GM10248 (cell line): ENCODE results near the gene RSPH1.

Experiments used
- CTCF ChIA-PET: fragments of 300-600 bp; sonication (Branson Sonifier 250); formaldehyde crosslinking; extraction: SDS; loops from one replicate; lab custom pipeline; 2021; ENCODE audit warnings: antibody characterized with exemption; lab: Yijun Ruan, JAX
- POLR2A ChIA-PET: fragments of 350-650 bp; sonication (Branson Sonifier 250); formaldehyde crosslinking; extraction: SDS; loops from one replicate; lab custom pipeline; 2020; ENCODE audit warnings: antibody characterized with exemption; lab: Yijun Ruan, JAX
- DNase-seq: peaks from one replicate; pipeline ENCODE4 v3.0.0; 2012; ENCODE audit errors: extremely low spot score
- TF ChIP-seq, protein P1 (sequence below): IDR thresholded peaks from 2 replicates; pipeline ENCODE4 v1.5.1; 2012; ENCODE audit warnings: mild to moderate bottlenecking, low read depth; ENCODE audit errors: extremely low read depth, missing control alignments, control extremely low read depth

Gene RSPH1

DNA sequence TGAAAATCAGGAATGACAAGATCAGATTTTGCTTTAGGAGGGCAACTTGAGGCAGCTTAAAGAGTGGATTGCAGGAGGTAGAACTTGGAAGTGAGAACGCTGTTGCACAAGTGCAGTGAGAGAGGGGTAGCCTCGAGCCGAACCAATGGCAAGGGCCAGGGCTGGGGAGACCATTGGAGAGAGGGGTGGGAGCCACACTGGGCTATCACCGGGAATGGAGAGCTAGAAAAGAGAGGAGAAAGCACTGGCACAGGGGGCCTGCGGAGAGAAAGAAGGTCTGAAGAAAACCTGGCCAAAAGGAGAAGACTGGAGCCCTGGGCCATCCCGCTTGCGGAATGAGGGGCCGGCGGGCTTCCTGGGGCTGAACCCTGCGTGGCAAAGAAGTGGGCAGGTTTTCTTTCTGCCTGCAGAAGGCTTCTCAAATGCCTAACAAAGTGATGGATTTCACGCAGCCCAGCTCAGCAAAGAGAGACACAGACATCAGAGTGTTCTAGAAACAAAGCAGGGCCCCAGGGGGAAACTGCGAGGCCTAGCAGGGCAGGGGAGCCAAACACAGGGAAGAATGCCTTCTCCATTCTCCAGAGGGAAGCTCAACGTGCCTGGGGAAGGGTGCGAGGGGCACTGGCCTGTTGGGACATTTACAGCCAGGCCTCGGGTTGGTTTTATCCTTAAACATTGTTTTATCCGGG lies 16.5 kb upstream of the RSPH1 start:
- TF ChIP-seq, protein P1, sequence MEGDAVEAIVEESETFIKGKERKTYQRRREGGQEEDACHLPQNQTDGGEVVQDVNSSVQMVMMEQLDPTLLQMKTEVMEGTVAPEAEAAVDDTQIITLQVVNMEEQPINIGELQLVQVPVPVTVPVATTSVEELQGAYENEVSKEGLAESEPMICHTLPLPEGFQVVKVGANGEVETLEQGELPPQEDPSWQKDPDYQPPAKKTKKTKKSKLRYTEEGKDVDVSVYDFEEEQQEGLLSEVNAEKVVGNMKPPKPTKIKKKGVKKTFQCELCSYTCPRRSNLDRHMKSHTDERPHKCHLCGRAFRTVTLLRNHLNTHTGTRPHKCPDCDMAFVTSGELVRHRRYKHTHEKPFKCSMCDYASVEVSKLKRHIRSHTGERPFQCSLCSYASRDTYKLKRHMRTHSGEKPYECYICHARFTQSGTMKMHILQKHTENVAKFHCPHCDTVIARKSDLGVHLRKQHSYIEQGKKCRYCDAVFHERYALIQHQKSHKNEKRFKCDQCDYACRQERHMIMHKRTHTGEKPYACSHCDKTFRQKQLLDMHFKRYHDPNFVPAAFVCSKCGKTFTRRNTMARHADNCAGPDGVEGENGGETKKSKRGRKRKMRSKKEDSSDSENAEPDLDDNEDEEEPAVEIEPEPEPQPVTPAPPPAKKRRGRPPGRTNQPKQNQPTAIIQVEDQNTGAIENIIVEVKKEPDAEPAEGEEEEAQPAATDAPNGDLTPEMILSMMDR = no peak
- CTCF ChIA-PET = interaction anchor here (0.7 to 2.0 kb wide), 10 partner anchors 9 to 203 kb away, joined by 3 to 6 read pairs (median 3); no protein-coding TSS in a partner anchor
- no peak for DNase-seq
- POLR2A ChIA-PET = no interaction called here

DNA sequence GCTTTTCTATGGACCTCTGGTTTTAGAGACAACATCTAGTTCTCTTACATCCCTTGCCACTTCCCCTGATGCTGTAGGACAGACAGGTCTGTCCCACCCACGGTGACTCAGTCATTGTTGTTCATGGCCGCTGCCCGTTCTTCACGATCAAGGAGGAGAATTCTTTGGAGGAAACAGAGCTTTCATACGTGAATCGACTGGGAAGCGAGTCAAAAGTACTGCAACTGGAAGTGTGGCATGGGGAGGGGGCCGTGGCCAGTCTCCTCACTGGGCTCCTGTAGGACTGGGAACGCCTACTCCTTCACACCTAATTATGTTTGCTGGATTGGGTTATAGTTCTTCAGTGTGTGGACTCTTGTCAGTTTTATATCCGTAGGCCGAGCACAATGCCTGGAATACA lies 13.2 kb upstream of the RSPH1 start:
- no peak for DNase-seq
- POLR2A ChIA-PET = no interaction called here
- CTCF ChIA-PET = no interaction called here
- TF ChIP-seq, protein P1 = no peak

DNA sequence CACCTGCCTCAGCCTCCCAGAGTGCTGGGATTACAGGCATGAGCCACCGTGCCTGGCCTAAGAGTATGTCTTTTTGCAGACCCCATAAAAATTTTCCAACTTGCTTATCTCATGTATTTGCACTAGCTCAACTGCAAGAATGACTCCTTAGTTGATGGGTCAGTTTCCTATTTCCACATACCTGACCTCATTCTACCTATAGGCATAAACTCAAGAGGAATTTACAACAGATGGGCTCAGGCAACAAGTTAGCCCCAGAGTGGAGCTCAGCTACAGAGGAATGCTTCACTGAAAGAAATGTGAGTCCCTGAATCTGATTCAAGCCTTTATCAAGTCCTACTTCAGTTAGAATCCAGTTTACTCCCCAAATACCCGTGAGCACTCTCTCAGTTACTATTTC lies 12.3 kb upstream of the RSPH1 start:
- DNase-seq = no peak
- ChIA-PET POLR2A (no interaction called here), CTCF (no interaction called here)
- TF ChIP-seq, protein P1 = no peak

DNA sequence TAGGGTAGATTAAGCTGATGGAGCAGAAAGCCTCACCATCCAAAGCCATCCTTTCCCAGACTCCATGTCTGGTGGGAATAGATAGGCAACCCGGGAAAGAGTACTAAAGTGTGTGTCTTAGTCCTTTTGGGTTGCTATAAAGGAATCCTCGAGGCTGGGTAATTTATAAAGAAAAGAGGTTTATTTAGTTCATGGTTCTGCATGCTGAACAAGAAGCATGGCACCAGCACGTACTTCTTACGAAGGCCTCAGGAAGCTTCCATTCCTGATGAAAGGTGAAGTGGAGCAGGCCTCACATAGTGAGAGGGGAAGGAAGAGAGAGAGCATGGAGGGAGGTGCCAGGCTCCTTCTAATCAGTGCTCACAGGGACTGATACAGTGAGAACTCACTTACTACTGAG lies 11.4 kb upstream of the RSPH1 start:
- ChIA-PET CTCF (interaction anchor here (1.0 kb wide), 1 partner anchor 29 kb away, joined by 4 read pairs; no protein-coding TSS in a partner anchor), POLR2A (no interaction called here)
- DNase-seq = no peak
- TF ChIP-seq, protein P1 = no peak

DNA sequence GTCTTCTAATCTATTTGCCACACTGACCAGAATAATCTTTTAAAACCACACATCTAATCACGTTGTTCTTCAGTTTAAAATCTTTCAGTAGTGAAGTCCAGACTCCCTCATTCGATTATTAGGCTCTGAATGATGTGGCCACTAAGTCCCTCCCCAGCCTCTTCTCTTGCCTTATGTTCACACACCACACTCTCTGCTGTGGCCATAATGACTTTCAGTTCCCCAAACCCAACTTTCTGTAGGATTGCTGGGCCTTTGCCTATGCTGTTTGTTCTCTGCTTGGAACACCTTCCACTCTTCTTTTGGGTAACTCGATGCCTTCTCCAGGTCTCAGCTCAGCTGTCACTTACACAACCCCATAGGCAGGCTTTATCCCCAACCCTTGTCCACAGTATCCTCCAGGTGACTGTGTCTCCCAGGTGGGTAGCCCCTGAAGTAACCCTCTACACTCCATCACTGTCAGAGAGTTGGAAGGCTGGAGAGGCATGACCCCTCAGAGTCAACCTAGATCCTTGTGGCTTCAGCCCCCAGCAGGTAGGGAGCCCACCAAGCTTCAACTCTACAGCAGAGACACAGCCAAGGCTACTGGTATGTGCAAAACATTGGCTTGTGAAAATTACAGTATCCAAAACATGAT lies 9.2 kb upstream of the RSPH1 start:
- ChIA-PET POLR2A (no interaction called here), CTCF (interaction anchor here (0.9 to 1.4 kb wide), 4 partner anchors 8 to 360 kb away, joined by 3 to 4 read pairs (median 3); no protein-coding TSS in a partner anchor)
- DNase-seq = peak; percentile 79
- TF ChIP-seq, protein P1 = no peak

DNA sequence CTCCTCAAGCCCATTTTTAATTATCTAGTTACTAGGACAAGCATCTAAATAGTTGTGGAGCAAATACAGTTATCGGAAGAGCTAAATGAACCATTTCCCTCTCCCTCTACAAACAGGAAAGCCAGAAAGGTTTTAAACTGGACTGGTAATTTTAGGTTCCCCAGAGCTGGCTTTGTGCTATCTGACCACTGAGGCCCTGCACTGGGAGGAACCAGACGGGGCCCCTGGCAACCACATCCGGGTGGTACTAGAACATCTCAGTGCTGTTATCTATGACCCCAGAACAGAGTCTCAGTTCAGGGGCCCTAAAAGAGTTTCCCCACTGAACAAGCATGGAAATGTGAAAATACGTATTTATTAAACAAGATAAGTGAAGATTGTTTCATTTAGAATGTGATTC lies 7.7 kb upstream of the RSPH1 start:
- no peak for DNase-seq
- CTCF ChIA-PET = interaction anchor here (1.1 kb wide), 1 partner anchor 9 kb away, joined by 3 read pairs; no protein-coding TSS in a partner anchor
- TF ChIP-seq, protein P1 = no peak
- POLR2A ChIA-PET = no interaction called here
